GM12878 (cell line): ENCODE results near the gene ZNF804A. TPM values are rescaled to one million over a fixed set of nuclear protein-coding genes. Genes with fewer than 3 reads are reported as not detected.

Experiments
- ATAC-seq: fragments of 200-7000 bp; cut with Tn5 transposase; 3 replicates; pipeline ENCODE4 v1.9.1; 2020; ENCODE audit warnings: mild to moderate bottlenecking, moderate library complexity
- BruUV-seq: library from RNA; stranded (reverse); fragments of 400-500 nt; replicated peaks from 2 replicates; lab custom pipeline; 2021; lab: Mats Ljungman, UMichigan
- CTCF ChIA-PET: fragments of 300-600 bp; sonication (Branson Sonifier 250); formaldehyde crosslinking; extraction: SDS; loops from one replicate; lab custom pipeline; 2021; ENCODE audit warnings: inconsistent platforms; lab: Yijun Ruan, JAX
- POLR2A ChIA-PET: fragments of 350-600 bp; formaldehyde crosslinking; extraction: SDS; loops from one replicate; lab custom pipeline; 2021; ENCODE audit warnings: inconsistent platforms; lab: Charles Lee
- RAD21 ChIA-PET: fragments of 300-600 bp; sonication (Branson Sonifier 250); formaldehyde crosslinking; loops from one replicate; lab custom pipeline; 2023; ENCODE audit warnings: antibody characterized with exemption; ENCODE audit not compliant: unreplicated experiment; lab: Charles Lee
- SMC1A ChIA-PET: fragments of 300-600 bp; sonication (Branson Sonifier 250); formaldehyde crosslinking; loops from one replicate; lab custom pipeline; 2023; ENCODE audit not compliant: unreplicated experiment, uncharacterized antibody; lab: Charles Lee
- DNase-seq: peaks from one replicate; pipeline ENCODE4 v3.0.0-alpha.2; 2011; ENCODE audit warnings: low read depth, low spot score
- FAIRE-seq: peaks from 3 replicates; lab custom pipeline; 2011; peaks lifted over from hg19 to GRCh38; lab: Jason Lieb, UNC
- H2AFZ ChIP-seq: 2 replicates; pipeline ENCODE4 v1.6.0; 2011; ENCODE audit warnings: low read depth, low read length, control low read depth; ENCODE audit not compliant: control insufficient read depth
- H3K27ac ChIP-seq: 2 replicates; pipeline ENCODE4 v1.5.1; 2011; ENCODE audit warnings: control low read depth; ENCODE audit not compliant: control insufficient read depth, insufficient read depth
- H3K27me3 ChIP-seq, 2 experiments: replicated peaks in 1 of 2; 2 replicates each; pipeline versions ENCODE4 v1.6.0 to v1.6.1; 2011; ENCODE audit warnings: low read length in 1 of 2; ENCODE audit not compliant: control insufficient read depth in 2 of 2, insufficient read depth in 2 of 2
- H3K36me3 ChIP-seq, 2 experiments: 2 replicates each; pipeline ENCODE4 v1.5.1; 2011; ENCODE audit warnings: low read length in 1 of 2; ENCODE audit not compliant: control insufficient read depth in 2 of 2, insufficient read depth in 2 of 2
- H3K4me1 ChIP-seq: 2 replicates; pipeline ENCODE4 v1.6.1; 2011; ENCODE audit warnings: mild to moderate bottlenecking, low read length, moderate library complexity, mixed read lengths; ENCODE audit not compliant: control insufficient read depth, insufficient read depth
- H3K4me2 ChIP-seq: 2 replicates; pipeline ENCODE4 v1.6.0; 2011; ENCODE audit warnings: control low read depth; ENCODE audit not compliant: control insufficient read depth, insufficient read depth
- H3K4me3 ChIP-seq: fragments of 200-600 bp; sonication (generic); 2 replicates; pipeline ENCODE4 v1.5.1; 2016
- H3K79me2 ChIP-seq: 2 replicates; pipeline ENCODE4 v1.6.0; 2011; ENCODE audit warnings: low read length; ENCODE audit not compliant: control insufficient read depth, insufficient read depth
- H3K9ac ChIP-seq: 2 replicates; pipeline ENCODE4 v1.8.0; 2011; ENCODE audit warnings: low read length, control low read depth, mixed read lengths; ENCODE audit not compliant: control insufficient read depth, insufficient read depth
- H3K9me3 ChIP-seq: replicated peaks from 3 replicates; pipeline ENCODE4 v1.5.1; 2011; ENCODE audit warnings: mild to moderate bottlenecking, low read length; ENCODE audit not compliant: control insufficient read depth, insufficient read depth
- H4K20me1 ChIP-seq: 2 replicates; pipeline ENCODE4 v1.6.0; 2011; ENCODE audit not compliant: control insufficient read depth, insufficient read depth
- CUX1 ChIP-seq: IDR thresholded peaks from 2 replicates; pipeline ENCODE4 v1.6.1; 2012; ENCODE audit warnings: improper control_type of control experiment, low read depth, low read length; ENCODE audit not compliant: insufficient replicate concordance
- in situ Hi-C: fragments of 300-500 bp; cut with MboI; formaldehyde crosslinking; loops from 9 replicates; pipeline ENCODE4 v1.14.3; 2018; ENCODE audit warnings: mixed read lengths
- intact Hi-C: fragments of 100-400 bp; cut with micrococcal nuclease; formaldehyde crosslinking; loops from one replicate; pipeline ENCODE4 v1.14.2; 2022; ENCODE audit not compliant: unreplicated experiment
- polyA plus RNA-seq, 11 experiments: library from polyadenylated mRNA; depleted of rRNA in 4 of 11; unstranded in 6 of 11; stranded (reverse) in 5 of 11; fragments of >200 nt; fragmentation: Nextera tagmentation in 4 of 11; fragmentation: Illumina TruSeq in 1 of 11; extraction: Ambion mirVana in 4 of 11; extraction: Trizol in 1 of 11; gene quantifications; 1 replicate in 1 of 11; 2 replicates in 10 of 11; pipeline versions ENCODE4 v1.2.1 to v1.2.3, GENCODE V29; 2011 to 2016; ENCODE audit warnings: inconsistent platforms in 2 of 11, missing spikeins in 2 of 11, low read depth in 1 of 11
- total RNA-seq, 4 experiments: library from RNA; depleted of rRNA in 3 of 4; stranded (reverse); fragments of >200 nt in 3 of 4; fragmentation: Illumina TruSeq in 1 of 4; extraction: Trizol in 1 of 4; gene quantifications; 2 replicates each; pipeline versions ENCODE4 v1.2.1 to v1.2.3, GENCODE V29; 2013 to 2021
- TF ChIP-seq, protein P1 (sequence below): IDR thresholded peaks from 2 replicates; pipeline ENCODE4 v1.6.1; 2011; ENCODE audit warnings: borderline replicate concordance, low read depth, mild to moderate bottlenecking, moderate library complexity, mixed read lengths, low read length; ENCODE audit not compliant: insufficient read depth; ENCODE audit errors: extremely low read length

The ZNF804A gene
- total and polyA plus RNA-seq, 10 of the 15 experiments (the other 5 are each of a cell fraction or from before 2014, with no cell fraction given): 0.19 to 2.3 (median 1.4) TPM

DNA sequence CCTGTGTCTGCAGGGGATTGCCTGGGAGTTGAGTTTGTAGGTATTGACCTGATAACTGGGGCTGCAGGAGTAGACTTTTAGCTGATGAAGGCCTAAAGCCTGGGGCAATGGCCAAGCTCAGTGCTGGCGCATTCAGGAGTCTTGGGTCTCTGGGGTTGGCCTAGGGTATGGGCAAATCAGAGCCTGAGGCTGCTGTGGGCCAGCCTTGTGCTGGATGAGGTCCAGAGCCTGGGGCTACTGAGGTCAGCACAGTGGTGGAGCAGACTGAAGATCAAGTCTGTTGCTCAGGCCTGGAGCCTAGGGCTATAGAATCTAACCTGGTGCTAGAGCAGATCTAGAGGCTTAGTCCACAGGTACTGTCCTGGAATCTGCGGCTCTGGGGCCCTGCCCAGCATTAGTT is 262.4 kb downstream of the ZNF804A start (continued):
- TF ChIP-seq CUX1: no peak

DNA sequence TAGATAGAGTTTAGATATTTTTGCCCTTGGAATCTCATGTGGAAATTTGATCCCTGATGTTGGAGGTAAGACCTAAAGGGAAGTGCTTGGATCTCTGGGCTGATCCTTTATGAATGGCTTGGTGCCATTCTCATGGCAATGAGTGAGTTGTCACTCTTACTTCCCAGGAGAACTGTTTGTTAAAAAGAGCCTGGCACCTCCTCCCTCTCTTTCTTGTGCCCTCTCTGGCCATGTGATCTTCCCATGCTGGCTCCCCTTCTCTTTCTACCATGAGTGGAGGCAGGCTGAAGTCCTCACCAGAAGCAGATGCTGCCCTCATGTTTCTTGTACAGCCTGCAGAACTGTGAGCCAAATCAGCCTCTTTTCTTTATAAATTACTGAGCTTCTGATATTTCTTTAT is 276.9 kb downstream of the ZNF804A start:
- ChIA-PET RAD21 (no interaction called here), POLR2A (no interaction called here), SMC1A (interaction anchor here (0.8 to 1.2 kb wide), 2 partner anchors 12 to 79 kb away, joined by 3 read pairs; no protein-coding TSS in a partner anchor), CTCF (interaction anchor here (0.8 kb wide), 1 partner anchor 11 kb away, joined by 3 read pairs; no protein-coding TSS in a partner anchor)
- ATAC-seq (no peak), DNase-seq (no peak), FAIRE-seq (no peak)
- H3K79me2 ChIP-seq: no peaks in the 10 kb centered on the region
- no peaks in the 10 kb centered on the region for H4K20me1 ChIP-seq
- no peak overlapping the region for H3K9ac ChIP-seq
- no peaks in the 10 kb centered on the region for H3K27me3 ChIP-seq
- no peaks in the 10 kb centered on the region for H3K36me3 ChIP-seq
- no peak overlapping the region for H3K4me2 ChIP-seq
- in situ Hi-C loops (no loop called here), intact Hi-C loops (no loop called here)
- no peaks in the 10 kb centered on the region for H3K9me3 ChIP-seq
- H3K27ac ChIP-seq: no peak overlapping the region
- no peaks in the 10 kb centered on the region for H3K4me1 ChIP-seq
- TF ChIP-seq, protein P1, sequence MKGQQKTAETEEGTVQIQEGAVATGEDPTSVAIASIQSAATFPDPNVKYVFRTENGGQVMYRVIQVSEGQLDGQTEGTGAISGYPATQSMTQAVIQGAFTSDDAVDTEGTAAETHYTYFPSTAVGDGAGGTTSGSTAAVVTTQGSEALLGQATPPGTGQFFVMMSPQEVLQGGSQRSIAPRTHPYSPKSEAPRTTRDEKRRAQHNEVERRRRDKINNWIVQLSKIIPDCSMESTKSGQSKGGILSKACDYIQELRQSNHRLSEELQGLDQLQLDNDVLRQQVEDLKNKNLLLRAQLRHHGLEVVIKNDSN: no peak
- no TSS peak for BruUV-seq
- H3K4me3 ChIP-seq: no peak overlapping the region
- H2AFZ ChIP-seq: no peak overlapping the region
